Smooth muscle cell (in vitro differentiated cells): ENCODE data around the gene LRP10. TPM values are rescaled to one million over a fixed set of nuclear protein-coding genes. Genes with fewer than 3 reads are reported as not detected.
A peak's percentile ranks its signal among the peaks of the same experiment; 100 is the strongest.

Experiments
- DNase-seq: peaks from one replicate; lab custom pipeline; 2025; ENCODE audit not compliant: unreplicated experiment; lab: John Stamatoyannopoulos, UW
- H2AFZ ChIP-seq: fragments of 200-600 bp; sonication (generic); 2 replicates; pipeline ENCODE4 v1.6.0; 2016; ENCODE audit warnings: antibody characterized with exemption, low read depth, mild to moderate bottlenecking
- H3F3A ChIP-seq: fragments of 200-600 bp; sonication (generic); 2 replicates; pipeline ENCODE4 v1.6.0; 2017; ENCODE audit warnings: antibody characterized with exemption, low read depth
- H3K27ac ChIP-seq: fragments of 200-600 bp; sonication (generic); 2 replicates; pipeline ENCODE4 v1.5.1; 2016; ENCODE audit warnings: low read depth, mild to moderate bottlenecking
- H3K27me3 ChIP-seq: fragments of 200-600 bp; sonication (generic); 2 replicates; pipeline ENCODE4 v1.6.1; 2016; ENCODE audit warnings: low read depth, mild to moderate bottlenecking
- H3K36me3 ChIP-seq: fragments of 200-600 bp; sonication (generic); 2 replicates; pipeline ENCODE4 v1.5.1; 2016; ENCODE audit warnings: low read depth
- H3K4me1 ChIP-seq: fragments of 200-600 bp; sonication (generic); 2 replicates; pipeline ENCODE4 v1.5.1; 2016; ENCODE audit warnings: low read depth
- H3K4me2 ChIP-seq: fragments of 200-600 bp; sonication (generic); 2 replicates; pipeline ENCODE4 v1.6.0; 2016; ENCODE audit warnings: mild to moderate bottlenecking
- H3K4me3 ChIP-seq: fragments of 200-600 bp; sonication (generic); 2 replicates; pipeline ENCODE4 v1.5.1; 2016; ENCODE audit warnings: mild to moderate bottlenecking
- H3K79me2 ChIP-seq: fragments of 200-600 bp; sonication (generic); 2 replicates; pipeline ENCODE4 v1.6.0; 2016; ENCODE audit warnings: low read depth, mild to moderate bottlenecking
- H3K9ac ChIP-seq: fragments of 200-600 bp; sonication (generic); 2 replicates; pipeline ENCODE4 v1.6.0; 2016; ENCODE audit warnings: low read depth
- H3K9me3 ChIP-seq: fragments of 200-600 bp; sonication (generic); replicated peaks from 2 replicates; pipeline ENCODE4 v1.5.1; 2016; ENCODE audit warnings: low read depth
- H4K20me1 ChIP-seq: fragments of 200-600 bp; sonication (generic); 2 replicates; pipeline ENCODE4 v1.6.0; 2016; ENCODE audit warnings: low read depth
- WGBS: methylation state at CpG from one replicate; pipeline ENCODE4 v1.1.7; 2016; ENCODE audit warnings: low lambda C conversion rate; 5-methylcytosine and 5-hydroxymethylcytosine counted together
- polyA plus RNA-seq: library from polyadenylated mRNA; unstranded; fragments of >200 nt; fragmentation: Nextera tagmentation; extraction: Ambion mirVana; gene quantifications from 2 replicates; pipeline ENCODE4 v1.2.1, GENCODE V29; 2016
- total RNA-seq: library from RNA; depleted of rRNA; stranded (reverse); fragments of >200 nt; gene quantifications from 2 replicates; pipeline ENCODE4 v1.2.3, GENCODE V29; 2014
- TF ChIP-seq, protein P1 (sequence below): fragments of 200-600 bp; sonication (generic); IDR thresholded peaks from 2 replicates; pipeline ENCODE4 v1.5.1; 2017; ENCODE audit warnings: borderline replicate concordance, mild to moderate bottlenecking, antibody characterized with exemption; ENCODE audit not compliant: insufficient read depth, poor library complexity, severe bottlenecking

The LRP10 gene
- total and polyA plus RNA-seq, 2 experiments from 2014 or later = 38.8 to 87.1 TPM

DNA sequence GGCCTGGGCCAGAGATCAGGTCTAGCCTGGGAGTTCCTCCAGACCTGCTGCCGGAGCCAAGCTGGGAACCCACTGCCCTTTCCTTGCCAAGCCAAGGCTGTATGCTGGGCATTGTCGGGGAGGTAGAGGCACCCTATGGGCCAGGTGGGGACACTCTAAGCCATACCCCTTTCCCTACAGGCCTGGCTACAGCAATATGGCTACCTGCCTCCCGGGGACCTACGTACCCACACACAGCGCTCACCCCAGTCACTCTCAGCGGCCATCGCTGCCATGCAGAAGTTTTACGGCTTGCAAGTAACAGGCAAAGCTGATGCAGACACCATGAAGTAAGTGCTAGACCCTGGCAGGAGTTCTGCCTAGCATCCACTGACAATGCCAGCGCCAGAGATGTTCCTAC lies 30.2 kb upstream of the LRP10 start:
- TF ChIP-seq, protein P1, sequence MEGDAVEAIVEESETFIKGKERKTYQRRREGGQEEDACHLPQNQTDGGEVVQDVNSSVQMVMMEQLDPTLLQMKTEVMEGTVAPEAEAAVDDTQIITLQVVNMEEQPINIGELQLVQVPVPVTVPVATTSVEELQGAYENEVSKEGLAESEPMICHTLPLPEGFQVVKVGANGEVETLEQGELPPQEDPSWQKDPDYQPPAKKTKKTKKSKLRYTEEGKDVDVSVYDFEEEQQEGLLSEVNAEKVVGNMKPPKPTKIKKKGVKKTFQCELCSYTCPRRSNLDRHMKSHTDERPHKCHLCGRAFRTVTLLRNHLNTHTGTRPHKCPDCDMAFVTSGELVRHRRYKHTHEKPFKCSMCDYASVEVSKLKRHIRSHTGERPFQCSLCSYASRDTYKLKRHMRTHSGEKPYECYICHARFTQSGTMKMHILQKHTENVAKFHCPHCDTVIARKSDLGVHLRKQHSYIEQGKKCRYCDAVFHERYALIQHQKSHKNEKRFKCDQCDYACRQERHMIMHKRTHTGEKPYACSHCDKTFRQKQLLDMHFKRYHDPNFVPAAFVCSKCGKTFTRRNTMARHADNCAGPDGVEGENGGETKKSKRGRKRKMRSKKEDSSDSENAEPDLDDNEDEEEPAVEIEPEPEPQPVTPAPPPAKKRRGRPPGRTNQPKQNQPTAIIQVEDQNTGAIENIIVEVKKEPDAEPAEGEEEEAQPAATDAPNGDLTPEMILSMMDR = no peak
- no peak for DNase-seq
- Histone ChIP-seq H3K4me2 (no peak overlapping the region), H3K27me3 (no peaks in the 10 kb centered on the region), H3K4me3 (no peak overlapping the region), H3K4me1 (no peaks in the 10 kb centered on the region), H3K9me3 (no peaks in the 10 kb centered on the region), H3K9ac (no peak overlapping the region), H3K27ac (peak overlapping the region; percentile 87), H3K79me2 (peaks cover 83% of the 10 kb centered on the region), H4K20me1 (peaks cover 63% of the 10 kb centered on the region), H3K36me3 (no peaks in the 10 kb centered on the region), H2AFZ (no peak overlapping the region), H3F3A (peaks cover 47% of the 10 kb centered on the region)
- 99% methylated on average over 9 of the region's 9 CpGs for WGBS

DNA sequence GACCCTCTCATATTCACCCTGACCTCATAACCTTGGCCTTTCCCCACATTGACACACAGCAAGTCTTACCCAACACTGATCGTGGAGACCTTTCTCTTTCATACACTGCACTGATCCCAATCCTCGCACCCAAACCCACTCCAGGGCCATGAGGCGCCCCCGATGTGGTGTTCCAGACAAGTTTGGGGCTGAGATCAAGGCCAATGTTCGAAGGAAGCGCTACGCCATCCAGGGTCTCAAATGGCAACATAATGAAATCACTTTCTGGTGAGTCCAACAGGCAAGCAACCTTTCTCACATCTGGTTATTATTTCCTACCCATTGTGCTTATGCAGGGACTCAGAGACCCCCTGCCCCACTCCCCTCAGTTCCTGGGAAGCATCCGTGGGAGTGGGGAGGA lies 29.8 kb upstream of the LRP10 start:
- Histone ChIP-seq H4K20me1 (peaks cover 67% of the 10 kb centered on the region), H3K4me1 (no peaks in the 10 kb centered on the region), H3F3A (peaks cover 51% of the 10 kb centered on the region), H3K4me2 (no peak overlapping the region), H3K9me3 (no peaks in the 10 kb centered on the region), H3K79me2 (peaks cover 79% of the 10 kb centered on the region), H3K27me3 (no peaks in the 10 kb centered on the region), H3K36me3 (no peaks in the 10 kb centered on the region), H3K27ac (peak overlapping the region; percentile 87), H3K4me3 (no peak overlapping the region), H3K9ac (no peak overlapping the region), H2AFZ (no peak overlapping the region)
- TF ChIP-seq, protein P1 = no peak
- DNase-seq = no peak
- WGBS = 98% methylated on average over 8 of the region's 8 CpGs

DNA sequence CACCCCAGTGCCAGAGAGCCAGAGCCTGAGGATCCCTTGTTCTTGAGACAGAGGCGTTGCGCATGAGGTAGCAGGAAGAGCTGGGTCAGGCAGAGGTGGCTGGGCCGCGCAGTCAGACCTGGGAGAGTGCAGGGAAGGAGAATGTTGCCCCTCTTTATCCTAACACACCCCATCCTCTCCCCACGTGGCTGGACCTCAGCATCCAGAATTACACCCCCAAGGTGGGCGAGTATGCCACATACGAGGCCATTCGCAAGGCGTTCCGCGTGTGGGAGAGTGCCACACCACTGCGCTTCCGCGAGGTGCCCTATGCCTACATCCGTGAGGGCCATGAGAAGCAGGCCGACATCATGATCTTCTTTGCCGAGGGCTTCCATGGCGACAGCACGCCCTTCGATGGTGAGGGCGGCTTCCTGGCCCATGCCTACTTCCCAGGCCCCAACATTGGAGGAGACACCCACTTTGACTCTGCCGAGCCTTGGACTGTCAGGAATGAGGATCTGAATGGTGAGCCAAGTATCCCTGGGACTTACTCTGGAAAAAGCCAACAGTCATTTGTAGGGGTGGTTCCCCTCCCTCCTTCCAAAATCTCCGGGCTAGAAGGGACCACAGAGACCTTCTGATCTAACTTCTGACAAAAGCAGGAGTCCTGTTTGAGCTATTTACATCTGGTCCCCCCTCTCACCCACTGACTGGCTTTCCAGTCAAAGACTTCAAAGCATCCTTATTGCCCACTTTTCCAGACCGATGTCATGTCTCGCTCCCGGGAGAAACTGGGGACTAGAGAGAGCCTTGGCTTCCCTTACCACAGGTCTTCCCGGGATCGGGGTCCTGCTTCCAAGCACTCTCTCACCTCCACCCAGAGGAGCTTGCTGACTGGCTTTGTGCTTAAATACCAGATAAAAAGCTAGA lies 29.1 kb upstream of the LRP10 start:
- H3K4me3 ChIP-seq = no peak overlapping the region
- no peak overlapping the region for H2AFZ ChIP-seq
- H4K20me1 ChIP-seq = peaks cover 67% of the 10 kb centered on the region
- H3K9me3 ChIP-seq = no peaks in the 10 kb centered on the region
- DNase-seq = no peak
- peaks cover 51% of the 10 kb centered on the region for H3F3A ChIP-seq
- TF ChIP-seq, protein P1 = no peak
- 95% methylated on average over 28 of the region's 28 CpGs for WGBS
- peak overlapping the region; percentile 87 for H3K27ac ChIP-seq
- H3K79me2 ChIP-seq = peaks cover 72% of the 10 kb centered on the region
- H3K9ac ChIP-seq = no peak overlapping the region
- no peak overlapping the region for H3K4me2 ChIP-seq
- no peaks in the 10 kb centered on the region for H3K27me3 ChIP-seq
- no peaks in the 10 kb centered on the region for H3K36me3 ChIP-seq
- H3K4me1 ChIP-seq = no peaks in the 10 kb centered on the region
